ENCODE results near the gene ERBB2.
"Not testable (repeated sequence)": the region's sequence is repeated elsewhere in the genome, so short reads cannot be mapped to it uniquely, and the experiment has no call there.

Gene ERBB2

DNA sequence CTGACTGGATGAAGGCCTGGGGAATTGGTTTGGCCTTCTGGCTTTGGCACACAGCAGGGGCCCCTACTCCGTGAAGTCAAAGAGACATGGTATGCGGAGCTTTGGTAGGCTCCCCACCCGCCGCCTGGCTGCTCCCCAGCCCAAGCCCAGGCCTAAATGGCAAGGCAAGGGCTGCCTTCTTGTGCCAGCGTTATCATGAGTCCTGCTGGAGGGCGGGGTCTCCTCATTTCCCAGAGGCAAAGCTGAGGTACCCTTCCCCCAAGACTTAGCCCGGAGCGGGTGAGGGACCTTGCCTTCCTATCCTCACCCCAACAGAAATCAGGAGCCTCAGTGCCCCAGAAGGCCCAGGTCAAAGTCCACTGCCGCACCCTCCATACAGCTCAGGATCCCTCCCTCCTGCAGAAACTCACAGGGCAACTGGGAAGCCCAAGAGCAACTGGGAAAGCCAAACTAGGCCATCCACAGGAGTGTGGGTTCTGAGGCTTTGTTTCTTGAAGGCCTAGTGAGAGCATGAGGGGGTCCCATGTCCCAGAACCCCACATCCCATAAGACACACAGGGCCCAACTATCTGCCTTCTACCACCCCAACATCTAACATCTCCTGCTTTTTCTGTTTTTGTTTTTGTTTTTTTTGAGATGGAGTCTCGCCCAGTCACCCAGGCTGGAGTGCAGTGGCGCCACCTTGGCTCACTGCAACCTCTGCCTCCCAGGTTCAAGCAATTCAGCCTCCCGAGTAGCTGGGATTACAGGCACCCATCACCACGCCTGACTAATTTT is 21.3 kb upstream of the ERBB2 start:
- DNase-seq (ENCODE audit: low spot score): no peak

DNA sequence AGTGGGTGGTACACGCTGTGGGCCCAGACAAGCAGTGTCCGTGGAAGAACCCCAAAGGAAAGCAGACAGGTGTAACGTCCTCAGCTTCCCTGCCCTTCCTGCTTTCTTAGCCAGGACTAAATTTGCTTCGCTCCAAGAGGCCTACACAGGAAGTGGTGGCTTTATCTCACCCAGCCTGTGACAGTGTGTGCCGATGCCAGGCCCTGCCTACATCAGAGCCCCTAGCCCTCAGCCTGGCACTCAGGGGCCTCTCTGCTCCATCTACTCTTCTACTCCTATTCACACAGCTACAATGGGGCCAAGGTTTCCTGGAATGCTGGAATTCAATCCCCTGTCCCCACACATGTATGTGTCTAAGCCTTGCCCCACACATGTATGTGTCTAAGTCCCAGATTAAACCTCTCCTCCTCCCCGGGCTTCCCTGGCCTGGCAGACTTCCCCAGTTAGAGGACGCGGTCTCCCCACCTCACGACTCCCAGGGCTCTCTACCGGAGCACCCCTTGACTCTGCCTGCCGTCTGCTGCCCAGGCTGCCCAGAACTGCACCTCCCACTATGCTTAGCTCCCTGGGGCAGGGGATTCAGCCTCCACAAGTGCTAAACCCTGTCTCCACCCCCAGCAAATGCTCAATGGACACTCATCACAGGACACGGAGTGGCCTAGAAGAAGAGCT is 20.2 kb upstream of the ERBB2 start:
- DNase-seq (ENCODE audit: low spot score): peak; percentile 40

DNA sequence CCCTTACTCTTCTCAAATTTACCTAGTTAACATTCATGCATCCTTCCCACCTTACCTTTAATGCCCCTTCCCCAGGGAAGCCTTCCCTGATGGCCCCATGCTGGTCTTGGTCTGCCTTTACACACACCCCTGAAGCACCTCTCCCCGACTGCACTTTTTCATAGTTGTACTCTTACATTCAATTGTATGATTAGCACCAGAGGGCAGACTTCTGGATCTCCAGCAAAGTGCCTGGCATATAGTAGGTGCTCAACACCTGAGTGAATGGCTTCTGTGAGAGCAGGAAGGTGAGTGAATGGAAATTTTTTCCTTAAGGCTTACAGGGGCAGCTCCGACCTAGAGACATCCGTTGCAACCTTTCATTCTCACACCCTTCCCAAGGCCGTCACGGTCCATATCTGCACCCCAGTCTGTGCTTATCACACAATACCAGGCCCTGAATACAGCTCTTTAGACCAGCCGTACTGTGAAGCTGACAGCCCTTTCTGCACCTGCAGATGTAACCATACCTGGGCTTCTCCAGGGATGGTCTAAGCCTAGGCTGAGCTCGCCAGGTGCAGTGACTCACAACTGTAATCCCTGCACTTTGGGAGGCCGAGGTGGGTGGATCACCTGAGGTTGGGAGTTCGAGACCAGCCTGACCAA is 16.4 kb upstream of the ERBB2 start:
- no peak for DNase-seq (ENCODE audit: low spot score)

DNA sequence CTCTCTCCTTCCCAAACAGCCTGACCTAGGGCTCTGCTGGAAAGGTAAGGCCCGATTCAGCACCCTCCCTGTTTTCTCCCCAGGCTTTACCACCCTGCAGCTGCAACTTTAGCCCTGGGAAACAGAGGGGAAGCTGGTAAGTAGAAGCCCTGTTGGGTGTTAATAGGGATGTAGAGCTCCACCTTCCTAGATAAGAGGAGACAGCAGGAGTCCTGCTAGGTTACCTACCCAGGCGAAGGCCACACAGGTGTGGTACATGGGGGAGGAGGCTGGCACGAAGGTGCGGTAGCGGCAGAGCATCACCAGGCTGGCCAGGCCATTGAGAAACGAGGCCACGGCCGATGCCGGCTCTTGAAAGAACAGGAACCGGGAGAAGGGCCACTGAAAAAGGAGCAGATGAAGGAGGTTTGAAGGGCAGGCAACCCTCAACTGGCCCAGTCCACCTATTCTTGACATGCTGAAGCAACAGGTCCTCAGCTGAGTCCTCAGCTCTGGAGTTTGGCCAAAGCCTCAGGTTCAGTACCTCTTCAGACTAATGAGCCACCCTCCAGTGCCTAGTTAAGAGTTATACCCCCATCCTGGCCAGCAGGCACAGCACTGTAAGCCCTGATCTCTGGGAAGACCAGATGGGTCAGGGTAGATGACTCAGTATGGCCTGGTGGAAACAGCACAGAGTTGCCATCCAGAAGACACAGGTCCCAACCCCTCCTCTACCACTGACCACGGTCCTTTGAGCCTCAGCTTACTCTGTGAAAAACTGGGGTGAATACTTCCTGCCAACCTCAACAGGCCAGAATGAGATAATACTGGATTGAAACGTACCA is 15.3 kb upstream of the ERBB2 start:
- no peak for DNase-seq (ENCODE audit: low spot score)

DNA sequence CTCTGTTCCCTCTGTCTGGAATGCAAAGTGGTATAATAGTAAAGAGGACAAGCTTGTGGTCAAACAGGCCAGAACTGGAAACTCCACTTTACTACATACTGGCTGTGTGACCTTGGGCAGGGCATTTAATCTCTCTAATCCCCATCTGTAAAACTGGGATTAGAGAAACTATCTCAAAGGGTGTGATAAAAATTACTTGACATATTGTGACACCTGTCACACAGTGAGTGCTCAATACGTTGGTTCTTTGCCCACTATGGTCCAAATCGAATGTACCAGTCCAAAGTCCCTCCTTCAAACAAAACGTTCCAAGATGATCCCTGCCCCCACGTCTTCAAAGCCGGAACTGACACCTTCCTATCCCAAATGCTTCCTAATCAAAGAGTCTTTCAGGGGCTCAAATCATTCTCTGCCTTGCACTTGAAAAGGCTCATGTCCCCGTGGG is 12.7 kb upstream of the ERBB2 start:
- DNase-seq (ENCODE audit: low spot score): no peak

DNA sequence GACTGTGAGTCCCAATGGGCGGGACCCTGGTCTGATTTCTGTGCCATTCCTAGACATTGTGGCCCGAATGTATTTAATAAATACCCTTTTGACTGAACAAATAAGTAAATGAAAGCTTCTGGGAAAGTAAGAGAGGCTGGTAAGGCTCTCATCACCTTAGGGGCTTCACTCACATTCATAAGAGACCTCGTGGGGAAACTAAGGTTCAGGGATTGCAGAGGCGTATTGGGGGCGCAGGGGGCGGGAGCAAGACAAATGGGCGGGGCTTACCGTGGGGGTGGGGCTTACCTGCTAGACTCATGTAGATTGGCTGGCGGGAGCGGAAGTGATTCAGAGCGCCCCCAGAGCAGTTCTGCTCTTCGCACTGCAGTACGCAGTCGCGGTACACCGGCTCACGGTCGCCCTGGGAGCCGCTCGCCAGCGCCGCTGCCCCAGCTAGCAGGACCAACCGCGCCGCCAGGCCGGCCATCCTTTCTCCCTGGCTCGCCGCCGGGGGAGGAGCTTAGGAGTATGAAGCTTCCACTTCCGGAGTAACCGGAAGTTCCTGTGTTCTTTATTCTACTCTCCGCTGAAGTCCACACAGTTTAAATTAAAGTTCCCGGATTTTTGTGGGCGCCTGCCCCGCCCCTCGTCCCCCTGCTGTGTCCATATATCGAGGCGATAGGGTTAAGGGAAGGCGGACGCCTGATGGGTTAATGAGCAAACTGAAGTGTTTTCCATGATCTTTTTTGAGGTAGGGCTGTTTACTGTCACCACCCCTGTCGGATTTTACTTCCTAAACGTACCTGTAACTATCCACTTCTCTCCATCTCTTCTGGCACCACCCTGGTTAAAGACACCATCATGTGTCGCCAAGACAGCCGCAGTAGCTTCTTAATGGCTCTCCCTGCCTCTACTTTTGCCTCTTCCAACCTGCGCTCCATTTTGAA is 12.1 kb upstream of the ERBB2 start, which contains the start of gene PGAP3:
TSS of gene PGAP3 (minus strand) at position 512 of the 929 bp plus-strand sequence. CDS start at position 469, 43 bp downstream.
- DNase-seq (ENCODE audit: low spot score): peak; percentile 95

DNA sequence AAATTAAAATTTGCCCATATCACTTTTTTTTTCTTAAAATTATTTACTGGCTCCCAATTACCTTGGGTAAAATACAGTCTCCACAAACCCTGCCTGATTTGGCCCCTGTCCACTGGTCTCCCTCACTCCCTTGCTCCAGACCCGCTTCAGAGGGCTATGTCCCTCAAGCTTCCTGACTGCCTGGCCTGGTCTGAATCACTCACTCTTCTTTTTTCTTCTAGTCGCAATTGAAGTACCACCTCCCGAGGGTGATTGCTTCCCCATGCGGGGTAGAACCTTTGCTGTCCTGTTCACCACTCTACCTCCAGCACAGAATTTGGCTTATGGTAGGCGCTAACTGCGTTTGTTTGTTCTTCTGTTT is 11.4 kb upstream of the ERBB2 start:
- no peak for DNase-seq (ENCODE audit: low spot score)

DNA sequence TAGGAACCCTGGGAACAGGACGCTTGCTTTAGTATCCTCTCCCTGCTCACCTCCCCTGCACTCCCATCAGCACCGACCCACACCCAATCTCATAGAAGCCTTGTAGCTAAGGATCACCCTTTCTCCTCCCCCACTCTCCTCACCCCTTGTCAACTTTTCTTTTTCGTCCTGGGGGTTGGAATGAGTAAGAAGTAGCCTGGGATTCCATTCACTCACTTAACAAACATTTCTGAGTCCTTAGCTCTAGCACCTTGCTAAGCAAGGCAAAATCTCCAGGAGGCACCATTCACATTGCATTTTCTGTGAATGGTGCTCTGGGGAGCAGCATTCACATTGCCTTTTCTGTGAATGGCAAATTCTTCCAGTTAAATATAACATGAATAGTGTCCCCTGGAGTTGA is 10.9 kb upstream of the ERBB2 start:
- no peak for DNase-seq (ENCODE audit: low spot score)

DNA sequence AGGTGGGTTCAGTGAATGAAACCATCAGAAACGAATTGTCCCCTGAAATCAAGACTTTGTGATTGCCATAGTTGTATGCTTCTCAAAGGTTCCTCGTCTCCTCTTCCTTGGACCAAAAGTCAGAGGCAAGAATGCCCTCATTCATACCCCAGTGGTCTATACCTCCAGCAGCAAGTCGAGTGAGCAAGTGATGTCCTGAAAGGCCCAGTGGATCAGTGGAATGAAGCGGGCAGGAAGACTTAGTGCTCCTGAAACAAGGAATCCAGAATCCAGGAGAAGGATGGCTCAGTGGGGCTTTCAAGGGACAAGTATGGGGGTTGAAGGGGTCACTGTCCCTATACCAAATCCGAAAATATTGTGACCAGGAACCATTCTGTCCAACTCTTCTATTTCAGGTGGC is 5.3 kb upstream of the ERBB2 start:
- DNase-seq (ENCODE audit: low spot score): no peak

DNA sequence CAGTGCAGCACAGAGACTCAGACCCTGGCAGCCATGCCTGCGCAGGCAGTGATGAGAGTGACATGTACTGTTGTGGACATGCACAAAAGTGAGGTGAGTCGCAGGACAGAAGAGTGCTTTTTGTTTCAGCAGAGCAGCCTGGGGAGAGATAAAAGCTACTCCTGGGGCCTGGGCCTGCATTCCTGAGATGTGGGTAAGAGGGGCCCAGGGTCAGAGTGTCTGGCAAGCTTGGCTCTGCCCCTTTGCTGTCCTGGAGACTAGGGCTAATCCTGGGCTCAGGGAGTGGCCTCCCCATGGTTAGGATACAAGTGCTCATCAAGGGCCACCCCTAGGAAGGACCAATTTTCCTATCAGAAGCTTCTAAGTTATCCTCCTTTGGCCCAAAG is 4.8 kb upstream of the ERBB2 start:
- DNase-seq (ENCODE audit: low spot score): no peak

DNA sequence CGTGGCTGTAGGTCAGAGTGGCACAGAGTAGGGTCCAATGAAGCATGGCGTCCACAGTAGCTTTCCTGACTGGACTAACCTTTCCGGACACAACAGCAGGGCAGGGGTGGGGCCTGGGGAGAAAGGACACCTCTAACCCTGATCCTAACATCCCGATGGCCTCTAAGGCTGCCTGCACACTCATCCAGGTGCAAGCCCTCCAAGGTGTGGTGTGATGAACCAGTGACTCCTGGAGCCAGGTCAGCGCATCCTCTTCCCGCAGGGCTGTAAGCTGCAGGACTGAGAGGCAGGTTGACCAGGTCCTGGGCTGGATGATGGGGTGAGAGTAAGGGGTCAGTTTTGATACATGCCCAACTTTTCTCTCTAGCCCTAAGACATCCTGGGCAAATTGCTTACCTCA is 3.1 kb upstream of the ERBB2 start:
- DNase-seq (ENCODE audit: low spot score): no peak

DNA sequence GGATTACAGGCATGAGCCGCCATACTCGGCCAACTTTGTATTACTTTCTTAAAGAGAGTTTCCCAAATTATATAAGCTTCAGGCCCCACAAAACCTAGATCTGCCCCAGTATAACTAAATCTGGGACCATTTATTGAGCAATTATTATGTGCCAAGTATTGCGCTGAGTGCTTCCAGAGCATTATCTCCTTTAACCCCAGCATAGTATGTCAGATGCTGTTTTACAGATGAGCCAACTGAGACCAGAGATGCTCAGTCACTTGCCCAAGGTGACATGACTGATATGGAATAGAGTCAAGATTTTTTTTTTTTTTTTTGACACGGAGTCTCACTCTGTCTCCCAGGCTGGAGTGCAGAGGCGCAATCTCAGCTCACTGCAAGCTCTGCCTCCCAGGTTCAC is 1.9 kb upstream of the ERBB2 start:
- no peak for DNase-seq (ENCODE audit: low spot score)

DNA sequence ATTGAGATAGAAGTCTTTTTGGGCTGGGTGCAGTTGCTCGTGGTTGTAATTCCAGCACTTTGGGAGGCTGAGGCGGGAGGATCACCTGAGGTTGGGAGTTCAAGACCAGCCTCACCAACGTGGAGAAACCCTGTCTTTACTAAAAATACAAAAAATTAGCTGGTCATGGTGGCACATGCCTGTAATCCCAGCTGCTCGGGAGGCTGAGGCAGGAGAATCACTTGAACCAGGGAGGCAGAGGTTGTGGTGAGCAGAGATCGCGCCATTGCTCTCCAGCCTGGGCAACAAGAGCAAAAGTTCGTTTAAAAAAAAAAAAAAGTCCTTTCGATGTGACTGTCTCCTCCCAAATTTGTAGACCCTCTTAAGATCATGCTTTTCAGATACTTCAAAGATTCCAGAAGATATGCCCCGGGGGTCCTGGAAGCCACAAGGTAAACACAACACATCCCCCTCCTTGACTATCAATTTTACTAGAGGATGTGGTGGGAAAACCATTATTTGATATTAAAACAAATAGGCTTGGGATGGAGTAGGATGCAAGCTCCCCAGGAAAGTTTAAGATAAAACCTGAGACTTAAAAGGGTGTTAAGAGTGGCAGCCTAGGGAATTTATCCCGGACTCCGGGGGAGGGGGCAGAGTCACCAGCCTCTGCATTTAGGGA is 577 bp upstream of the ERBB2 start:
- DNase-seq (ENCODE audit: low spot score): not testable (repeated sequence)

DNA sequence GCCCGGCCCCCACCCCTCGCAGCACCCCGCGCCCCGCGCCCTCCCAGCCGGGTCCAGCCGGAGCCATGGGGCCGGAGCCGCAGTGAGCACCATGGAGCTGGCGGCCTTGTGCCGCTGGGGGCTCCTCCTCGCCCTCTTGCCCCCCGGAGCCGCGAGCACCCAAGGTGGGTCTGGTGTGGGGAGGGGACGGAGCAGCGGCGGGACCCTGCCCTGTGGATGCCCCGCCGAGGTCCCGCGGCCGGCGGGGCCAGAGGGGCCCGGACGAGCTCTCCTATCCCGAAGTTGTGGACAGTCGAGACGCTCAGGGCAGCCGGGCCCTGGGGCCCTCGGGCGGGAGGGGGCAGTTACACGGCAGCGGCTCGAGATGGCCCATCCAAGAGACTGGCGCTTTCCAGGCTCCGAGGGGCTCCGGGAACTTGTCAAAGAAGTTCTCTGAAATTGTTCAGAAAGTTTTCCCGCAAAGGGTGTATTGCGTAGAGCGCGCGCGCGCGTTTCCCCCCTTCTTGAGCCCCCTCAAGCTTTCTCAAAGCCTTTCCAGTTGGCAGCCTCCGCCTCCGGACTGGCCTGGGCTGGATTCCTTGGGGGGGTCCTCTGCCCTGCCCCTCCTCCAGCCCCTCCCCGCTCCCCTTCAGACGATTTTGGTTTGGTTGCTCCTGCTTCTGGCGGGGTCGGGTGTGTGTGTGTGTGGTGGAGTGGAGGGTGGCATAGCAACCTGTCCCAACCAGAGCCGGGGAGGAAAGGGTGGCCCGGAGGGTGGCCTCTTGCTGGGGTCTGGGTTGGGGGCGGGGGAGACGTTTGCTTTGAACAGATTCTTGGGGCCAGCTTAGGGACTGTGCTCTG is 504 bp downstream of the ERBB2 start:
- no peak for DNase-seq (ENCODE audit: low spot score)

DNA sequence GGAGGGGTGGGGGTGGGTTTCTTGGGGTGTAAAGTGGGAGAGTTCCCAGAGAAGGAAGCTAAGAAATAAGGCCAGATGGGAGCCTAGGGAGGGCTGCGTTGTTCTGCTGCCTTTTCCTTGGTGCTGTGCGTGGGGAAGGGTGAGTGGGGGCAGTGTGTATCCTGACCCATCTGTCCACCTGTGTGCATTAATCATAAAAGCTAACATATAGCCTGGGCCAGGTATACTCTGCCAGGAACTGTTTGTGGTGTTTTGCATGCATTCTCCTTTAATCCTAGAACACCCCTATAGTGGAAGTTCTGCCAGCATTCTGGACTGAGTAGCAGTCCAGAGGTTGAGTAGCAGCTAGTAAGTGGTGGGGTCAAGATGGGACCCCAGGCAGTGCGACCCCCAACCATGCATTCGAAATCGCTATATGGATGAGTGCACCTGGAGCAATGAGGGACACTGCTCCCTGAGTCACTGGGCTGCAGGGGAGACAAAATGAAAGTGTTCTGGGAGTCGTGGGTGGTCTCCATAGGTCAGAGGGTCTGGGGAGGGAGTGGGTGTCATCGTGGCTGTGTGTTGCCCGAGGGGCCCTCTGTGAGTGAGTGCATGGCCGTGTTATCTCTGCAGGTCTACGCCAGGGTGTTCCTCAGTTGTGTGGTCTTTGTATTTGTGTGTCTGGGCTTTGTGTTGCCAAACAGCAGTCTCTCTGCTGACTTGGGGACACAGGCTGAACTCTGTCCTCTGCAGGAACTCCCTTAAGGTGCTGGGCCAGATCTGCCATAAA is 1.3 kb downstream of the ERBB2 start:
- DNase-seq (ENCODE audit: low spot score): no peak

DNA sequence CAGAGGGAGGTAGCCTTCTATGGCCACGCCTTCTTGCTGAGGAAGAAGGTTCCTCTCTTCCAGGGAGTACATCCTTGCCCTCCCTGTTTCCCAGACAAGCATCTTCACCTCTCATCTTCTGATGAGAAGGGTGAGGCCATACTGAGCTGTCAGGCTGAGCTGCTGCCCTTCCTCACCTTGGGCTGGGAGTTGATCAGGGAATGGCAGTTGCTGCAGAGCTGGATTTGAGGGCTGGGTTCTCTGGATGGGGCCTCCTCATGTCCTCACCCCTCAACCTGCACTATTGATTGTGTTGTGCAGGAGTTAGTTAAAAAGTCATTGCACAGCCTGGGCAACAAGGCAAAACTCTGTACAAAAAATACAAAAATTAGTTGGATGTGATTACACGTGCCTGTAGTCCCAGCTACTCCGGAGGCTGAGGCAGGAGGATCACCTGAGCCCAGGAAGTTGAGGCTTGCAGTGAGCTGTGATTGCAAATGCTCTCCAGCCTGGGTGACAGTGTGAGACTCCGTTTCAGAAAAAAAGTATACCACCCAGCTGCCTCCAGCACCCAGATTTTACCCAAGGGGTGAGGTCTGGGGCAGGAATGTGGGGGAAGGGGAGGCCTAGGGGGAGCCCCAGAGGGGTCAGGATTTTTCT is 2.0 kb downstream of the ERBB2 start:
- no peak for DNase-seq (ENCODE audit: low spot score)

DNA sequence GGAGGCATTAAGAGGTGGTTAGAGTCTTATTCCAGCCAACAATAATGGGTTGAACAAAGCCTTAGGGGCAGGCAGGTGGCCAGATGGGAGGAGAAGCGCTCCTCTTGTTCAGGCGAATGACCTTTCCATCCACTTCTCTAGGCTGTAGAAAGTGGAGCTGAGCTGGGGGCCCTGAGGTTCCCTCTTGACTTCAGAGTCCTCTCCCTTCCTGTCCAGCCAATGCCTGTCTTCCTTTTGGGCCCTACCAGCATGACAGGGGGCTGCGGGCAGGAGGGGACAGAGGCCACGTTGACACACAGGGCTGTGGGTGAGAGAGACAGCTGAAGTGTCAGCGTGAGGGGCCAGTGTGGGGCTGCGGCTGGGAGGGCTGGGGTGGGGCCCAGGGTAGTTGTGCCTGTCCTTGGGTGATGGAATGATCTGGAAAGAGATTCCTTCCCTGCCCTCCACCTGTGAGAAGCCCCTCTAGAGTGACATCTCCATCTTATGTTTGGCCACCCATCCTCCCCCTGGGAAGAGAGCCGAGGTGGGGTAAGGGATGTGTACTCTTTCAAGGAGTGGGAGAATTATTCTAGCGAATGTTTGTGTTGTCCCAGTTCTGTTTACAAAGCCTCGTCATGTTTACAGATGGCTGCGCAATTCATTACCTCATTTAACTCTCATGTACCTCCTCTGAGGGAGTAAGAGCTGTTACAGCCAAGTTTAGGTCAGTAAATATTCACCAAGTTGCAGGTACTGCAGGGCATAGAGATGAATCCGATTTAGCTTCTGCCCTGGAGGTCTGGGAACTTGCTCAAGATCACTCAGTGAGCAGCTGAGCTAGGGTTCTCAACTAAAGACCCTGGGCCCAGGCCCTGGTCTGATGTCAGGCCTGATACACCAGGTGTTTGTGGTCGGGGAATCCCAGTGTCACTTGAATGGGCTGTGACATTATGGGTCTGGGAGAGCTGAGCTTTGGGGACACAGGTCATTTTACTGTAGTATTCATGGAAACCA is 3.3 kb downstream of the ERBB2 start:
- DNase-seq (ENCODE audit: low spot score): no peak
